Neuronal stem cell (in vitro differentiated cells): ENCODE measurements around the gene INTS14. TPM values are rescaled to one million over a fixed set of nuclear protein-coding genes. Genes with fewer than 3 reads are reported as not detected.

Experiments used
- DNase-seq: peaks from one replicate; pipeline ENCODE4 v3.0.0-alpha.2; 2013; ENCODE audit warnings: low spot score
- H2AFZ ChIP-seq: one replicate; pipeline ENCODE4 v1.6.1; 2013; ENCODE audit warnings: mild to moderate bottlenecking, low read length, inconsistent platforms
- H2AK5ac ChIP-seq: 2 replicates; pipeline ENCODE4 v1.6.1; 2013; ENCODE audit warnings: low read depth, mild to moderate bottlenecking, inconsistent platforms, low read length, moderate library complexity, mixed read lengths
- H2BK120ac ChIP-seq: 2 replicates; pipeline ENCODE4 v1.6.1; 2013; ENCODE audit warnings: low read depth, mild to moderate bottlenecking, inconsistent platforms, low read length, moderate library complexity, mixed read lengths
- H2BK12ac ChIP-seq: one replicate; pipeline ENCODE4 v1.6.1; 2013; ENCODE audit warnings: low read length, inconsistent platforms
- H2BK15ac ChIP-seq: 2 replicates; pipeline ENCODE4 v1.6.1; 2013; ENCODE audit warnings: mild to moderate bottlenecking, low read length, inconsistent platforms, mixed read lengths
- H2BK5ac ChIP-seq: one replicate; pipeline ENCODE4 v1.6.1; 2013; ENCODE audit warnings: inconsistent platforms, mild to moderate bottlenecking, low read length, moderate library complexity
- H3K14ac ChIP-seq: one replicate; pipeline ENCODE4 v1.6.1; 2013; ENCODE audit warnings: low read length, inconsistent platforms
- H3K18ac ChIP-seq: 2 replicates; pipeline ENCODE4 v1.6.1; 2013; ENCODE audit warnings: low read length, inconsistent platforms
- H3K23ac ChIP-seq: 2 replicates; pipeline ENCODE4 v1.6.1; 2013; ENCODE audit warnings: low read depth, mild to moderate bottlenecking, mixed read lengths, low read length, inconsistent platforms; ENCODE audit not compliant: poor library complexity
- H3K27ac ChIP-seq: replicated peaks from 3 replicates; pipeline ENCODE4 v1.5.1; 2013; ENCODE audit warnings: low read length, inconsistent platforms
- H3K27me3 ChIP-seq, 3 experiments: 2 replicates each; pipeline ENCODE4 v1.6.1; 2013; ENCODE audit warnings: low read length in 3 of 3, mild to moderate bottlenecking in 2 of 3, inconsistent platforms in 1 of 3, low read depth in 1 of 3, mixed read lengths in 1 of 3, moderate library complexity in 1 of 3; ENCODE audit not compliant: control insufficient read depth in 3 of 3, insufficient read depth in 3 of 3
- H3K36me3 ChIP-seq, 2 donors: replicated peaks in 1 of 2; 2 replicates each; pipeline ENCODE4 v1.6.1; 2013; ENCODE audit warnings: low read length in 2 of 2; ENCODE audit not compliant: control insufficient read depth in 2 of 2, insufficient read depth in 2 of 2
- H3K4ac ChIP-seq: 2 replicates; pipeline ENCODE4 v1.6.1; 2013; ENCODE audit warnings: inconsistent platforms, mild to moderate bottlenecking, low read length, moderate library complexity
- H3K4me1 ChIP-seq, 2 donors: 1 replicate in 1 of 2; 2 replicates in 1 of 2; pipeline ENCODE4 v1.6.1; 2013; ENCODE audit warnings: low read length in 2 of 2, low read depth in 1 of 2; ENCODE audit not compliant: control insufficient read depth in 2 of 2, insufficient read depth in 1 of 2
- H3K4me2 ChIP-seq: one replicate; pipeline ENCODE4 v1.6.1; 2013; ENCODE audit warnings: mild to moderate bottlenecking, low read length, inconsistent platforms; ENCODE audit not compliant: insufficient read depth, poor library complexity, severe bottlenecking
- H3K4me3 ChIP-seq, 2 donors: 2 replicates each; pipeline ENCODE4 v1.5.1; 2013; ENCODE audit warnings: low read length in 2 of 2, mild to moderate bottlenecking in 2 of 2, inconsistent platforms in 1 of 2, moderate library complexity in 1 of 2
- H3K79me1 ChIP-seq: one replicate; pipeline ENCODE4 v1.6.1; 2013; ENCODE audit warnings: low read depth, mild to moderate bottlenecking, inconsistent platforms, low read length, moderate library complexity
- H3K9ac ChIP-seq: one replicate; pipeline ENCODE4 v1.6.1; 2013; ENCODE audit warnings: mild to moderate bottlenecking, low read depth, low read length, inconsistent platforms; ENCODE audit not compliant: poor library complexity
- H3K9me3 ChIP-seq, 2 donors: replicated peaks in 1 of 2; 2 replicates each; pipeline versions ENCODE3 to v1.6.1; 2013; ENCODE audit warnings: low read length in 2 of 2, mild to moderate bottlenecking in 2 of 2, inconsistent platforms in 1 of 2, low read depth in 1 of 2, mixed read lengths in 1 of 2, moderate library complexity in 1 of 2; ENCODE audit not compliant: control insufficient read depth in 2 of 2, insufficient read depth in 1 of 2
- H4K8ac ChIP-seq: one replicate; pipeline ENCODE4 v1.6.1; 2013; ENCODE audit warnings: low read depth, mild to moderate bottlenecking, inconsistent platforms, low read length, moderate library complexity
- H4K91ac ChIP-seq: one replicate; pipeline ENCODE4 v1.6.1; 2013; ENCODE audit warnings: low read length, low read depth, mild to moderate bottlenecking, inconsistent platforms; ENCODE audit not compliant: poor library complexity
- WGBS, 2 donors: extraction: QIAGEN DNeasy Blood & Tissue Kit; methylation state at CpG; one replicate each; pipeline ENCODE4 v1.1.7; 2013; ENCODE audit warnings: missing lambda C conversion rate in 2 of 2, mixed read lengths in 1 of 2; ENCODE audit not compliant: insufficient read length in 2 of 2, insufficient replicate concordance in 1 of 2; ENCODE audit errors: extremely low coverage in 2 of 2; 5-methylcytosine and 5-hydroxymethylcytosine counted together
- small RNA-seq: library from polyadenylated mRNA; stranded (forward); fragments of <200 nt; extraction: miRNeasy Mini kit (QIAGEN cat#:217004); gene quantifications from one replicate; pipeline ENCODE3, GENCODE V24; 2013; ENCODE audit not compliant: insufficient read depth

INTS14 gene

DNA sequence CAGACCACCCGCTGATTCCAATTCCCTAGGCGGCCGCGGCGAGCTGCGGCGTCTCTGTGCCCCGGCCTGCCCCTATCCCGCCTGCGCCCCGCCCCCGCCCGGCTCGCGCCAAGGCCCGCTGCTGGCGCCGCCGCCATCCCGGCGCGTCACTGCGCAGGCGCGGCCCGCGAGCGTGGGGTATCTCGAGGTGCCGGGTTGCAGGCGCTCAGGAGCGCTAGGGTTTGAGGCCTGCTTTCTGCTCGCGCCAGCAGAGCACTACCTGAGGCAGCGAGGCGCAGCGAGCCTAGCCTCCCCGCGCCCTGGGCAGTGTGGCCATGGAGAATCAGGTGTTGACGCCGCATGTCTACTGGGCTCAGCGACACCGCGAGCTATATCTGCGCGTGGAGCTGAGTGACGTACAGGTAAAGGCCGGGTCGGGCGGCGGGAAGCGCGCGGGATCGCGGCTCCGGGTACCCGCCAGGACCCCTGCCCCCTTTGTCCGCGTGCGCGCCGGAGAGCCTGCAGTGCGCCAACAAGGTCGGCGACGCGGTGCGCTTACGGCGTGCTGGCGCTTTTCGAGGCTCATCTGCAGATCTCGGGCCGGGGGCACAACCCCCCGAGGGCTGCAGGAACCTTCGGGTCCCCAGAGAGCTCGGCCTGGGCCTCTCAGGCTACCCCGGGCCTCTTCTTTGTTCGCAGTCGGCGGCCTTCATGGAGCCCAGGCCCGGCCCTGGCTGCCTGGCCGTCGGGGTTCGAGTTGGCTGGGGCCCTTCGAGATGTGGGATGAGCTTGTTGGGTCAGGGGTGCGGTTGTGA is 80.4 kb downstream of the INTS14 start, which contains the start of gene HACD3:
TSS of gene HACD3 (plus strand) at position 146 of the 794 bp plus-strand sequence. CDS start at position 315, 169 bp downstream.
- Histone ChIP-seq H3K4me3 (peak within 1 kb of the TSS; percentile 93 to 99), H3K4ac (peak within 1 kb of the TSS; percentile 100), H3K79me1 (peaks cover 4% of the 10 kb centered on the region), H4K91ac (peak within 1 kb of the TSS; percentile 86), H3K18ac (peak within 1 kb of the TSS; percentile 100), H4K8ac (no peak within 1 kb of the TSS), H2BK15ac (peak within 1 kb of the TSS; percentile 98), H3K27ac (peak within 1 kb of the TSS; percentile 93), H3K9me3 (no peaks in the 10 kb centered on the region), H3K36me3 (peaks cover 0 to 32% of the 10 kb centered on the region in 2 donors), H3K14ac (peak within 1 kb of the TSS; percentile 92), H3K23ac (peak within 1 kb of the TSS; percentile 99), H2AK5ac (peak within 1 kb of the TSS; percentile 99), H3K4me2 (peak within 1 kb of the TSS; percentile 93), H2AFZ (peak within 1 kb of the TSS; percentile 90), H2BK120ac (peak within 1 kb of the TSS; percentile 63), H3K9ac (peak within 1 kb of the TSS; percentile 100), H3K27me3 (no peaks in the 10 kb centered on the region), H3K4me1 (peaks cover 12% of the 10 kb centered on the region in 2 donors), H2BK12ac (no peak within 1 kb of the TSS), H2BK5ac (peak within 1 kb of the TSS; percentile 98)
- peak; percentile 89 for DNase-seq
- no CpG with 5 or more reads among the region's 88 CpGs for WGBS, 2 donors

DNA sequence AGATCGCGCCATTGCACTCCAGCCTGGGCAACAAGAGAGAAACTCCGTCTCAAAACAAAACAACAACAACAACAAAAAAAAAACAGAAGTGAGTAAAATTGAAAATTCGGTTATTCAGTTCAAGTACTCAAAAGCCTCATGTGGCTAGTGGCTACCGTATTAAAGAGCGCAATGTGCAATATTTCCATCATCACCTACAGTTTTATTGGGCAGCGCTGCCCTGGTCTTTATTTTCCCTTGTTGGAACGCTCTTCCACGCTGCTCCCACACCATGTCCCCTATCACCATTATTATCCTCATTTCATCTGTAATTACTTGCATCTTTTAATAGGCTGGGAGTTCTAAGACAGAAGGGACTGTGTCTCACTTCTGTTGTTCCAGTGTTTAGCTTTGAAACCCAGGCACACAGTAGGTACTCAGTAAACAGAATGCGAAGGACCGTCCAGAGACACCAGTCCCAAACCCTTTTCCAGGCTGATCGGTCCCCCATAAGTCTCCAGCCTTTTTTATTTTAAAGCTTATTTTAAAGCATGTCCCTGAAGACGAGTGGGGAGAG is 81.1 kb downstream of the INTS14 start:
- Histone ChIP-seq H4K91ac (no peak overlapping the region), H2BK5ac (no peak overlapping the region), H3K23ac (no peak overlapping the region), H3K4ac (no peak overlapping the region), H3K4me3 (peak overlapping the region in 1 of 2 donors; percentile 93), H3K27me3 (no peaks in the 10 kb centered on the region), H2BK12ac (no peak overlapping the region), H3K14ac (no peak overlapping the region), H4K8ac (no peak overlapping the region), H2BK15ac (no peak overlapping the region), H3K18ac (no peak overlapping the region), H3K79me1 (peaks cover 4% of the 10 kb centered on the region), H3K4me1 (peaks cover 12% of the 10 kb centered on the region in 2 donors), H3K36me3 (peaks cover 0 to 26% of the 10 kb centered on the region in 2 donors), H3K27ac (no peak overlapping the region), H2AFZ (peak overlapping the region; percentile 90), H2BK120ac (no peak overlapping the region), H3K4me2 (peak overlapping the region; percentile 43), H3K9ac (no peak overlapping the region), H2AK5ac (no peak overlapping the region), H3K9me3 (no peaks in the 10 kb centered on the region)
- DNase-seq, result no peak
- WGBS, 2 donors, result no CpG with 5 or more reads among the region's 13 CpGs

Small RNA genes within 50 kb of the gene (small RNA-seq; reads per million reads assigned to genes)
- gene RNU6-19P, result not detected
